Fibroblast of the conjunctiva (primary cell): ENCODE measurements around the gene TMEM69.
"Not testable (repeated sequence)": the region's sequence is repeated elsewhere in the genome, so short reads cannot be mapped to it uniquely, and the experiment has no call there.

Experiments
- DNase-seq: peaks from one replicate; pipeline ENCODE4 v3.0.0-alpha.2; 2010; ENCODE audit warnings: low read depth

Gene TMEM69

GRCh38 chr1:45739641-45740156, 51.7 kb downstream of the TMEM69 start:
- not testable (repeated sequence) for DNase-seq
